Mucosa of descending colon (tissue), 3 donors: ENCODE data around the gene AGK. TPM values are rescaled to one million over a fixed set of nuclear protein-coding genes. Genes with fewer than 3 reads are reported as not detected.

Source experiments
- ATAC-seq: fragments of 200-7000 bp; cut with Tn5 transposase; one replicate; pipeline ENCODE4 v1.9.1; 2020; ENCODE audit warnings: mild to moderate bottlenecking, moderate library complexity
- DNase-seq, 3 donors: peaks; one replicate each; pipeline ENCODE4 v3.0.0-alpha.2; 2020
- H3K36me3 ChIP-seq: fragments of 200-600 bp; one replicate; pipeline ENCODE4 v1.8.0; 2021; ENCODE audit warnings: low read depth, mild to moderate bottlenecking
- H3K4me1 ChIP-seq: fragments of 200-600 bp; one replicate; pipeline ENCODE4 v1.8.0; 2021; ENCODE audit warnings: low read depth, mild to moderate bottlenecking
- H3K4me3 ChIP-seq: fragments of 200-600 bp; one replicate; pipeline ENCODE4 v1.8.0; 2021; ENCODE audit warnings: mild to moderate bottlenecking
- H3K9me3 ChIP-seq: fragments of 200-600 bp; one replicate; pipeline ENCODE4 v1.8.0; 2021; ENCODE audit warnings: mild to moderate bottlenecking
- CTCF ChIP-seq: fragments of 200-600 bp; IDR thresholded peaks from one replicate; pipeline ENCODE4 v1.8.0; 2022; ENCODE audit warnings: antibody characterized with exemption, mild to moderate bottlenecking
- intact Hi-C, 2 donors: fragments of 100-400 bp; cut with DNase I in 1 of 2; cut with micrococcal nuclease in 1 of 2; formaldehyde crosslinking; loops; one replicate each; pipeline versions ENCODE4 v1.11.0 to v1.11.1; 2022; cut with DNase I, micrococcal nuclease
- long read RNA-seq, 2 donors: library from polyadenylated mRNA; unstranded; transcript quantifications; one replicate each; pipeline ENCODE4 v2.0.0, GENCODE V29; 2019 to 2021
- total RNA-seq, 3 donors: library from RNA; stranded (reverse); fragmentation: NEBNext Ultra II Directional in 2 of 3; extraction: Animal tissue kit (Norgen Biotek cat#: 25700) in 2 of 3; gene quantifications; one replicate each; pipeline versions ENCODE4 v1.2.1 to v1.2.4, GENCODE V29; 2021 to 2023
- donor health status: DM: no; HTN: no; CAD: no; lungs with moderate emphysema.
- donor health status: DM: no; HTN: no; CAD: no.
- donor health status: DM: no; HTN: yes; CAD: no.

The AGK gene
- 10 to 100 TPM; 16.7 to 20.7 (median 17.6) TPM for total RNA-seq
- long read RNA-seq, donor 1, transcript AGK-201 (16 exons, 3,849 nt): major isoform, 5 of 10 reads
- long read RNA-seq, donor 1, partial matches to known transcripts: 2 of 10 reads
- long read RNA-seq, donor 1, other reads (novel, unspliced or antisense): 2 of 10 reads
- long read RNA-seq, donor 2, partial matches to known transcripts: 2 of 5 reads
- long read RNA-seq, donor 2, other reads (novel, unspliced or antisense): 1 of 5 reads

GRCh38 chr7:141551094-141551781 lies at the start of gene AGK:
Gene AGK, plus strand, starts transcription at chr7:141551410. Its CDS starts 4,057 bp downstream, at chr7:141555467.
- Histone ChIP-seq H3K9me3 (no peaks in the 10 kb centered on the region), H3K4me3 (peak within 1 kb of the TSS; percentile 91), H3K4me1 (peaks cover 3% of the 10 kb centered on the region), H3K36me3 (no peaks in the 10 kb centered on the region)
- DNase-seq: peak; percentile 62 to 83 (median 76)
- intact Hi-C loops: no loop called here
- ATAC-seq: peak; percentile 99
- no peak for TF ChIP-seq CTCF

GRCh38 chr7:141501451-141501850 lies 49.8 kb upstream of the AGK start:
- Histone ChIP-seq H3K4me3 (no peak overlapping the region), H3K9me3 (no peaks in the 10 kb centered on the region), H3K36me3 (no peaks in the 10 kb centered on the region), H3K4me1 (no peaks in the 10 kb centered on the region)
- DNase-seq: no peak
- no peak for ATAC-seq
- intact Hi-C loops: no loop called here
- TF ChIP-seq CTCF: no peak

GRCh38 chr7:141511316-141511675 lies 39.9 kb upstream of the AGK start:
- DNase-seq: no peak
- Histone ChIP-seq H3K9me3 (no peaks in the 10 kb centered on the region), H3K4me1 (peaks cover 5% of the 10 kb centered on the region), H3K4me3 (no peak overlapping the region), H3K36me3 (no peaks in the 10 kb centered on the region)
- no peak for TF ChIP-seq CTCF
- intact Hi-C loops: no loop called here
- ATAC-seq: no peak

GRCh38 chr7:141511676-141512396 lies 39.4 kb upstream of the AGK start:
- Histone ChIP-seq H3K36me3 (no peaks in the 10 kb centered on the region), H3K4me1 (peaks cover 5% of the 10 kb centered on the region), H3K9me3 (no peaks in the 10 kb centered on the region), H3K4me3 (no peak overlapping the region)
- DNase-seq (peak; percentile 5 to 47 (median 28)), ATAC-seq (peak; percentile 73)
- TF ChIP-seq CTCF: no peak
- intact Hi-C loops: no loop called here

GRCh38 chr7:141512597-141512996 lies 38.6 kb upstream of the AGK start:
- DNase-seq: no peak
- H3K9me3 ChIP-seq: no peaks in the 10 kb centered on the region
- TF ChIP-seq CTCF: no peak
- intact Hi-C loops: no loop called here
- no peaks in the 10 kb centered on the region for H3K36me3 ChIP-seq
- no peak for ATAC-seq
- peaks cover 5% of the 10 kb centered on the region for H3K4me1 ChIP-seq
- H3K4me3 ChIP-seq: no peak overlapping the region
